Measurements from ENCODE around the gene EIF2S2.
"Not testable (repeated sequence)": the region's sequence is repeated elsewhere in the genome, so short reads cannot be mapped to it uniquely, and the experiment has no call there.

The EIF2S2 gene, protein sequence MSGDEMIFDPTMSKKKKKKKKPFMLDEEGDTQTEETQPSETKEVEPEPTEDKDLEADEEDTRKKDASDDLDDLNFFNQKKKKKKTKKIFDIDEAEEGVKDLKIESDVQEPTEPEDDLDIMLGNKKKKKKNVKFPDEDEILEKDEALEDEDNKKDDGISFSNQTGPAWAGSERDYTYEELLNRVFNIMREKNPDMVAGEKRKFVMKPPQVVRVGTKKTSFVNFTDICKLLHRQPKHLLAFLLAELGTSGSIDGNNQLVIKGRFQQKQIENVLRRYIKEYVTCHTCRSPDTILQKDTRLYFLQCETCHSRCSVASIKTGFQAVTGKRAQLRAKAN

DNA sequence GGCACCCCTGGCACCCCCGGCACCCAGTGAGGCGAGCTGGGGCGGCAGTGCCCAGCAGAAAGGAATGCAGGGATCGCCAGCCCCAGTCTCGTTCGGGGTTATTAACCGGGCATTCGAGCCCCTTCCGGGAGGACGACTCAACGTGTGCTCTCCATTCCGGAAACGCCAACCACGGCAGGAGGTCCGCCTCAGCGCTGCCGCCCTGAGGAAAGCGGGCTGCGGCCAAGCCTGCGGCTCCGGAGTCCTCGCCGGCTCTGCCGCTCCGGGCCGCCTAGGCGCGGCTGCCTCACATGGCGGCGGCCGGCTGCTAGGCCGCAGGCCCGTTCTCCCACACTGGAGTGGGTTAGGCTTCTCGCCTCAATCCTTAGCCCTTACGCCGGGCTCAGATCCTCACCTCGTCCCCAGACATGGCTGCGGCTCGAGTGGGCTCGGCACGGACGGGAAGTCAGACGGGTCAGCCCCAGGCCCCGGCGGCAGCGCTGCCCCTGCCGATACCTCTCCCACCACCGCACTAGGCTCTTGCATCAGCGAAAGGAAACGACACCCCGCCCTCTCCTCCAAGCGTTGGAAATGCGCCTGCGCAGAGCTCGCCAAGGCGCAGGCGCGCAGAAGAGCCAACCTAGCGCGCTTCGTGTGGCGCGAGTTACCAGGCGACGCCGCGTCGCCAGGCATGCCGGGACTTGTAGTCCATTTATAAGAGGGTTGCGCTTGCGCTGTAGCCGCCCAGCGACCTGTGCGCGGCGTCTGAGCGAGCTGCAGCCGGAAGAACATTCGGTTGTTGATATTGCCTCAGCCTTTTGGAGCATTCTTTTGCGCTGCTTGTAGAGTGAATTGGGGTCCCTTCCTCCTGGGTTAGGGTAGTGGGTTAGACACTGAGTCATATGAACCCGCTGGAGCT is at the start of gene EIF2S2:
EIF2S2 (minus strand) TSS at position 542 of the 898 bp plus-strand sequence; CDS start at position 409, 133 bp downstream.
- peak; percentile 88 for DNase-seq

DNA sequence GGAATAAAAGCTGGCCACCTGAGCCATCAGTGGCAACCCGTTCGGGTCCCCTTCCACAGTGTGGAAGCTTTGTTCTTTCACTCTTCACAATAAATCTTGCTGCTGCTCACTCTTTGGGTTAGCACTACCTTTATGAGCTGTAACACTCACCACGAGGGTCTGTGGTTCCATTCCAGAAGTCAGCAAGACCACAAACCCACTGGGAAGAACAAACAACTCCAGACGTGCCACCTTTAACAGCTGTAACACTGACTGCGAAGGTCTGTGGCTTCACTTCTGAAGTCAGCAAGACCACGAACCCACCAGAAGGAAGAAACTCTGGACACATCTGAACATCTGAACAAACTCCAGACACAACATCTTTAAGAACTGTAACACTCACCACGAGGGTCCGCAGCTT is 45.7 kb upstream of the EIF2S2 start:
- DNase-seq = not testable (repeated sequence)

DNA sequence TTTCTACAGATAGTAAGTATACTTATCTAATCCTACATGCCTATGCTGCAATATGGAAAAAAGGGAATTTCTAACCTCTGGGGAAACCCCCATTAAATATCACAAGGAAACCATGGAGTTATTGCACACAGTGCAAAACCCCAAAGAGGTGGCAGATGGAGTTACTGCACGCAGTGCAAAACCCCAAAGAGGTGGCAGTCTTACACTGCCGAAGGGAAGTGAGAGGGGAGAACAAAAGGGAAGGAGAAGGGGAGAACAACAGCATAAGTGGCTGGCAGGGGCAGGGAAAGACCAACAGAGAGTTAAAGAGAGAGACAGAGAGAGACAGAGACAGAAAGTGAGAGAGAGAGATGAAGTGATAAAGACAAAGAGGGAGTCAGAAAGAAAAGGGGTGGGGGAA is 43.8 kb upstream of the EIF2S2 start:
- no peak for DNase-seq

DNA sequence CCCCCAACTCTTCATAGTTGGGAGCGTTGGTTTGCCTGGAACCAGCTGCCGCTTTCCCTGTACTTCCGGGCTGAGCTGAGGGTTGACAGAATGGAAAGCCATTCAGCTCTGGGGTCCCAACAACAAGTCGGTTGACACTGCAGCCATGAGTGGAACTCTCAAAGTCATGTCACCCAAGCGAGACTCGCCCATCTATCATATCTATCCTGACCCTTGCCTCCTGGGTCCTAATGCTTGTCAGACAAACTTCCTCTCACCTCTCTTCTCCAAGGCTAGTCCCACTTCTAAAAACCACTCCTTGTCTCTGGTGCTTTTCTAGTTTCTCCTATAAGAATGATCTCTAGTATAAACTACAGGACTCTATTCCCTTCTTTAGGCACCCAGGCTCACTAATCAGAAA is 41.1 kb upstream of the EIF2S2 start:
- DNase-seq = not testable (repeated sequence)

DNA sequence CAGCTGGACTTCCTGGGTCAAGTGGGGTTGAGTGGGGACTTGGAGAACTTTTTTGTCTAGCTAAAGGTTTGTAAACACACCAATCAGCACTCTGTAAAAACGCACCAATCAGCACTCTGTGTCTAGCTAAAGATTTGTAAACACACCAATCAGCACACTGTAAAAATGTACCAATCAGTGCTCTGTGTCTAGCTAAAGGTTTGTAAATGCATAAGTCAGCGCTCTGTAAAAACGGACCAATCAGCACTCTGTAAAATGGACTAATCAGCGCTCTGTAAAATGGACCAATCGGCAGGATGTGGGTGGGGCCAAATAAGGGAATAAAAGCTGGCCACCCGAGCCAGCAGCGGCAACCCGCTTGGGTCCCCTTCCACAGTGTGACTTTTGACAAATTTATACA is 40.0 kb upstream of the EIF2S2 start:
- not testable (repeated sequence) for DNase-seq

DNA sequence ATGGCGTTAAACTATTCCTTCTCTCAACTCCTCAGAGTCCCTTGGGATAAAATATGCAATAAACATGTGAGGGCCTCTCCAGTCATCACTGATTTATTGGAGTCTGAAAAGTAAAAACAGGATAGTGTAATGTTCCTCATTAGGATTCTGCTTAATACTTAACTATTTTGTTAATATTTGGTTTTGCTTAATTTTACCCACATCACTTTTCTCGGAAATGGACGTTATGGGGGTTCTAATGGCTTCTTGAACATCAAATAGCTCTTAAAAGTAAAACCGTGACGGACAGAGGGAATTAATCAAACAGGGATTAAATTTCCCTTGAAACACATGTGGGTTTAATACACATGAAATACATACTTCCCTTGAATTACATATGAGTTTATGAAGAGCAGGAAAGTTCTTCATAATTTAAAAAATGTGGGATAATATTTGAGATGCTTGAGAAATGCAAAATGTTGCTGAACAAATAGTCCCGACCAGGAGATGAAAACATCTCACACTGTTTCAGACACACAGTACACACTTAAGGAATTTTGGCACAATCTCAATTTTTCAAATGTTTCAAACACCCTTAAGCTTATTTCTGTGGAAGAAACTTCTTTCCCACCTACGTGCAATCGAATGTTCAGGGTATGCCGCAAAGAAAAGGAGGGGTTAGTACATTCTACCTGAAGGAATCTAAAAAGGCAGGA is 38.4 kb upstream of the EIF2S2 start:
- DNase-seq = no peak

DNA sequence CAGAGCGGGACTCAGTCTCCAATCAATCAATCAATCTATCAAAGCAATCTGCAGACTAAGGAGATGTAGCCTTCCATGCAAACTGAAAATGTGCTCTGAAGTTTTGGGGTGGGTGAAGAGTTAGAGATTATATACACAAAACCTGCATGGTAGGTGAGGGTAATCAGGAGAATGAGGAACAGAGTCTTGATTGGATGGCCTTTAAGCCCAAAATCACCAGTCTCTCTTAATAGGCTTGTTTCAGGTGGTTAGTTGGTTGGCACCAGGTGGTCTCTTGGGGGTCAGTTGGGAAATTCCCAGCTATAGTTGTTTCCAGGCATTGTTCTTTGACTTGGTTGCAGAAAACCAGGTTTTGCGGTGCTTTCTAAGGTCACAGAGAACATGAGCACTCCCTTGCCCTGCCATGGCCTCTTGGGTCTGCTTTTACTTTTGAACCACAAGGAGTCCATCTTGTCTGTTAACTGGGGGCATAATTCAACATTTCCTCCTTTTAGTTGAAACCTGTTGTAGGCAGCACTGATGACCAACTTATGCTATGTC is 33.3 kb upstream of the EIF2S2 start:
- no peak for DNase-seq

DNA sequence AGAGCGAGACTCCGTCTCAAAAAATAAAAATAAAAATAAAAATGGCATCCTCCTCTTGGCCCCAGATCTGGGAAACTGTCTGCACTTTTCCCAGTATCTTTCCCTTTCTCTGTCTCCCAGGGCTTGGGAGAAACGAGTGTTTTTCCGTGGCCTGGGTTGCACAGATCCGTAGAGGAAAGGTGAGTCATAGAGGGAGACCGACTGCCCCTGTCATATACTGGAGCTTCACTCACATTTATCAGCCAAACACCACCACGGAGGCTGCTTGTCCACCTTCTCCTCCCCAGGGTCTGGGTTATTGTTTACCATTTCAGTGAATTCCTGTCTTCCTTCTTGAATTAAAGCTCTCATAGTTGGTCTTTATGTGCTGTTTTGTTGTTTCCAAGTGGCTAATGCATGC is 31.9 kb upstream of the EIF2S2 start:
- peak; percentile 18 for DNase-seq

DNA sequence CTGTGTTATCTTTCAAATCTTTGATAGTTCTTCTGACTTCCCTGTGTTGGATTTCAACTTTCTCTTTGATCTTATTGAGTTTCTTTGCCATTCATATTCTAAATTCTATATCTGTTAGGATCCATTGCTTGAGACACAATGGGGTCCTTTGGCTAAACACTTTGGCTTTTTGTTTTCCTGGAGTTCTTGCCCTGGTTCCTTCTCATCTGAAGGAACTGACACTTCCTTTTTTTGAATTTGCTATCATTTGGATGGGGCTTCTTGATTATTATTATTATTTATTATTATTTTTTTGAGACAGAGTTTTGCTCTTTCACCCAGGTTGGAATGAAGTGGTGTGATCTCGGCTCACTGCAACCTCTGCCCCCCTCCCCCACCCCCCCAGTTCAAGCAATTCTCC is 30.1 kb upstream of the EIF2S2 start:
- no peak for DNase-seq

DNA sequence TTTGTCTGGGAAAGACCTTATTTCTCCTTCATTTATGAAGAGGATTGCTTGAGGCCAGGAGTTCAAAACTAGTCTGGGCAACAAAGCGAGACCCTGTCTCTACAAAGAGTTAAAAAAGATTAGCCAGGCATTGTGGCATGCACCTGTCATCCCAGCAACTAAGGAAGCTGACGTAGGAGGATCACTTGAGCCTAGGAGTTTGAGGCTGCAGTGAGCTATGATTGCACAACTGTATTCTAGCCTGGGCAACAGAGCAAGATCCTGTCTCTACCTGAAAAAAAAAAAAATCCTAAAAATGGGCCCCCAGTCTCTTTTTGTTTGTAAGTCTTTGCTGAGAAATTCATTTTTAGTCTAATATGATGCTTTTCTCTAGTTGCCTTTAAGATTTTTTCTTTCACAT is 29.2 kb upstream of the EIF2S2 start:
- no peak for DNase-seq

DNA sequence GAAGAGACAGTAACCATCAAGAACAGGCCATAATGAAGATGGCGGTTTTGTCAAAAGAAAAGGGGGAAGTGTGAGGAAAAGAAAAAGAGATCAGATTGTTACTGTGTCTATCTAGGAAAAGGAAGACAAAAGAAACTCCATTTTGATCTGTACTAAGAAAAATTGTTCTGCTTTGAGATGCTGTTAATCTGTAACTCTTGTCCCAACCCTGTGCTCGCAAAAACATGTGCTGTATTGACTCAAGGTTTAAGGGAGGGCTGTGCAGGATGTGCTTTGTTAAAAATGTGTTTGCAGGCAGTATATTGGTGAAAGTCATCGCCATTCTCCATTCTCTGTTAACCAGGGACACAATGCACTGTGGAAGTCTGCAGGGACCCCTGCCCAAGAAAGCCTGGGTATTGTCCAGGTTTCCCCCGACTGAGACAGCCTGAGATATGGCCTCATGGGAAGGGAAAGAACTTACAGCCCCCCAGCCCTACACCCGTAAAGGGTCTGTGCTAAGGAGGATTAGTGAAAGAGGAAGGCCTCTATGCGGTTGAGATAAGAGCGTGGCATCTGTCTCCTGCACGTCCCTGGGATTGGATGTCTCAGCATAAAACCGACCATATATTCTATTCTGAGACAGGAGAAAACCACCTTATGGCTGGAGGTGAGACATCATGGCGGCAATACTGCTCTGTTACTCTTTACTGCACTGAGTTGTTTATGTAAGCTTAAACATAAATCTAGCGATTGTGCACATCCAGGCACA is 23.7 kb upstream of the EIF2S2 start:
- not testable (repeated sequence) for DNase-seq

DNA sequence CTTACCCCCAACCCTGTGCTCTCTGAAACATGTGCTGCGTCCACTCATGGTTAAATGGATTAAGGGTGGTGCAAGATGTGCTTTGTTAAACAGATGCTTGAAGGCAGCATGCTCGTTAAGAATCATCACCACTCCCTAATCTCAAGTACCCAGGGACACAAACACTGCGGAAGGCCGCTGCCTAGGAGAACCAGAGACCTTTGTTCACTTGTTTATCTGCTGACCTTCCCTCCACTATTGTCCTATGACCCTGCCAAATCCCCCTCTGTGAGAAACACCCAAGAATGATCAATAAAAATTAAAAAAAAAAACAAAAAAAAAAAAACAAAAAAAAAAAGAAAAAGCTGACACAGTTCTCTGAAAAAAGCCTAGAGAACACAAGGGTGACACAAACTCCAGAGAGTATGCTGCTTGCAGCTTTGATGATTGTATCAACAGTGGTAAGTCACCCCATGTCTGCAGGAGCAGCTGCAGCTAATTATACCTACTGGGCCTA is 21.4 kb upstream of the EIF2S2 start:
- DNase-seq = not testable (repeated sequence)

DNA sequence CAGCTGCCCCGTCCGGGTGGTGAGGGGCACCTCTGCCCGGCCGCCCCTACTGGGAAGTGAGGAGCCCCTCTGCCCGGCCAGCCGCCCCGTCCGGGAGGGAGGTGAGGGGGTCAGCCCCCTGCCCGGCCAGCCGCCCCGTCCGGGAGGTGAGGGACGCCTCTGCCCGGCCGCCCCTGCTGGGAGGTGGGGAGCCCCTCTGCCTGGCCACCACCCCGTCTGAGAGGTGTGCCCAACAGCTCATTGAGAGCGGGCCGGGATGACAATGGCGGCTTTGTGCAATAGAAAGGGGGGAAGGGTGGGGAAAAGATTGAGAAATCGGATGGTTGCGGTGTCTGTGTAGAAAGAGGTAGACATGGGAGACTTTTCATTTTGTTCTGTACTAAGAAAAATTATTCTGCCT is 20.9 kb upstream of the EIF2S2 start:
- not testable (repeated sequence) for DNase-seq

DNA sequence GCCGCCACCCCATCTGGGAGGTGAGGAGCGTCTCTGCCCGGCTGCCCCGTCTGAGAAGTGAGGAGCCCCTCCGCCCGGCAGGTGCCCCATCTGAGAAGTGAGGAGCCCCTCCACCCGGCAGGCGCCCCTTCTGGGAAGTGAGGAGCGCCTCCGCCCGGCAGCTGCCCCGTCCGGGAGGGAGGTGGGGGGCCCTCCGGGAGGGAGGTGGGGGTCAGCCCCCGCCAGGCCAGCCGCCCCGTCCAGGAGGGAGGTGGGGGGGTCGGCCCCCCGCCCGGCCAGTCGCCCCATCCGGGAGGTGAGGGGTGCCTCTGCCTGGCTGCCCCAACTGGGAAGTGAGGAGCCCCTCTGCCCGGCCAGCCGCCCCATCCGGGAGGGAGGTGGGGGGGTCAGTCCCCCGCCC is 20.4 kb upstream of the EIF2S2 start:
- not testable (repeated sequence) for DNase-seq

DNA sequence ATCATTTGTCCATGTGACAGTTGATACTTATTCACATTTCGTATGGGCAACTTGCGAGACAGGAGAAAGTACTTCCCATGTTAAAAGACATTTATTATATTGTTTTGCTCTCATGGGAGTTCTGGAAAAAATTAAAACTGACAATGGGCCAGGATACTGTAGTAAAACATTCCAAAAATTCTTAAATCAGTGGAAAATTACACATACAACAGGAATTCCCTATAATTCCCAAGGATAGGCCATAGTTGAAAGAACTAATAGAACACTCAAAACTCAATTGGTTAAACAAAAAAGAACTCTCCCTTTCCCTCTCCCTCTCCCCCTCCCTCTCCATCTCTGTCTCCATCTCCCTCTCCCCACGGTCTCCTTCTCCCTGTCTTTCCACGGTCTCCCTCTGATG is 19.4 kb upstream of the EIF2S2 start:
- DNase-seq = no peak

DNA sequence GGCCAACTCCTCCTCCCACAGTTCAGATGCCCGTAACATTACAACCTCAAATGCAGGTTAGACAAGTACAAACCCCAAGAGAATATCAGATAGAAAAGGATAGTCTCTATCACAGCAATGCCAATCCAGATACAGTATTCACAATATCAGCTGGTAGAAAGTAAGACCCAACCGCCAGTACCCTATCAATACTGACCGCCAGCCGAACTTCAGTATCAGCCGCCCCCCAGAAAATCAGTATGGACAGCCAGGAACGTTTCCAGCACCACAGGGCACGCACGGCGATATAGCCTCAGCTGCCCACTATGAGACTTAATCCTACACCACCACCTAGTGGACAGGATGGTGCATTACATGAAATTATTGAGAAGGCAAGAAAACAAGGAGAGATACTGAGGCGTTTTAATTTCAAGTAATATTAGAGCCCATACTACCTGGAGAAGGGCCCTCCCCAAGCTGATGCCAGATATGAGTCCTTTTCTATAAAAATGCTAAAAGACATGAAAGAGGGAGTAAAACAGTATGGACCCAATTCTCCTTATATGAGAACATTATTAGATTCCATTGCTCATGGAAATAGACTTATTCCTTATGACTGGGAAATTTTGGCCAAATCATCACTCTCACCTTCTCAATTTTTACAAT is 17.6 kb upstream of the EIF2S2 start:
- peak; percentile 53 for DNase-seq

DNA sequence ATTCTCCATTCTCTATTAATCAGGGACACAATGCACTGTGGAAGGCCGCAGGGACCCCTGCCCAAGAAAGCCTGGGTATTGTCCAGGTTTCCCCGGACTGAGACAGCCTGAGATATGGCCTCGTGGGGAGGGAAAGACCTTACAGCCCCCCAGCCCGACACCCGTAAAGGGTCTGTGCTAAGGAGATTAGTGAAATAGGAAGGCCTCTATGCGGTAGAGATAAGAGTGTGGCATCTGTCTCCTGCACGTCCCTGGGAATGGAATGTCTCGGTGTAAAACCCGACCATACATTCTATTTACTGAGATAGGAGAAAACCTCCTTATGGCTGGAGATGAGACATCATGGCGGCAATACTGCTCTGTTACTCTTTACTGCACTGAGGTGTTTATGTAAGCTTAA is 15.7 kb upstream of the EIF2S2 start:
- DNase-seq = no peak

DNA sequence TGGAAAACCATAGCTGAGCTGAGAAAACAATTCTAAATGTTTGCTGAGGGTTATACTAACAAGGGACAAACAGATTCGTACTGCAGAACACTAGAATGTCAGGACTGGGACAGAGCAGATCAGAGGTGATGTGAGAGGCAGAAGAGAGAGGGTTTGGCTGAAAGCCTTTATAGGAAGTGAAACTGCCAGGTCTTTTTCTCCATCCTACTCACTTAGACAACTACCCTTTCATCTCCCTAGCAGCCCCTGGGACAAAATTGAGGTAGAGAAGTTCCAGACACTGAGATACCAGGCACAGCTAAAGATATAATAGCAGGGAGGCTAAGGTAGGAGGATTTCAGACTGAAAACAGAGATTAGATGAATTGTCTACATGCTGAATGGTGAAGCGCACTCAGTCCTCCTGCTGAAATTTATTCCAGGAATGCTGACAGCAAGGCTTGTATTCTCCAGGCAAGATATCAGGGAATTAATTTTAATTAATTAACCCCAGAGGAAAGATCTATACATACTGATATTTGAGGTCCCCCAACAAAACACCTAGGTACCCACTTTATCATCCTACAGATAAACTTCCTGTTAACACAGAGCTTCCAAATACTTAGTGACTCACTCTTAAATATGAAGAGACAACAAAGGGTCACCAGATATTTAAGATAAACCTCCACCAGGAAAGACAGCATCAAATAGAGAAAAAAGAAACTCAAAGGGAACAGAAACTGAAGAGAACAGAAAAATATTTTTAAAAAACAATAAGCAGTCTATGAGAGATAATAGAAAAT is 12.6 kb upstream of the EIF2S2 start:
- no peak for DNase-seq

DNA sequence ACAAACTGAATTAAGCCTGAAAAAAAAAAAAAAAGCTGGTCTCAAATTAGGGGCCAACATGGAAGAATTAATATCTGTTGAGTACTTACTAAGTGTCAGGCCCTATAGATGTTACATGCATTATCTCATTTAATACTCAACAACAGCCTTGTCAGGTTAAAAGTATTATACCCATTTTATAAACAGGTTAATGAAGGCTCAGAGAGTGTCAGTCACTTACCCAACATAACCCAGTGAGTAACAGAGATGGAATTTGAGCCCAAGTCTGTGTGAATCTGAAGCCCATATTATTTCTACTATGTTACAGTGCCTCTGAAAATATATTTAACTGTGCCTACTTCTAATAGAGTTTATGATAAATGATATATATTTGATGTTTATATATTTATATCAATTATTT is 11.3 kb upstream of the EIF2S2 start:
- no peak for DNase-seq

DNA sequence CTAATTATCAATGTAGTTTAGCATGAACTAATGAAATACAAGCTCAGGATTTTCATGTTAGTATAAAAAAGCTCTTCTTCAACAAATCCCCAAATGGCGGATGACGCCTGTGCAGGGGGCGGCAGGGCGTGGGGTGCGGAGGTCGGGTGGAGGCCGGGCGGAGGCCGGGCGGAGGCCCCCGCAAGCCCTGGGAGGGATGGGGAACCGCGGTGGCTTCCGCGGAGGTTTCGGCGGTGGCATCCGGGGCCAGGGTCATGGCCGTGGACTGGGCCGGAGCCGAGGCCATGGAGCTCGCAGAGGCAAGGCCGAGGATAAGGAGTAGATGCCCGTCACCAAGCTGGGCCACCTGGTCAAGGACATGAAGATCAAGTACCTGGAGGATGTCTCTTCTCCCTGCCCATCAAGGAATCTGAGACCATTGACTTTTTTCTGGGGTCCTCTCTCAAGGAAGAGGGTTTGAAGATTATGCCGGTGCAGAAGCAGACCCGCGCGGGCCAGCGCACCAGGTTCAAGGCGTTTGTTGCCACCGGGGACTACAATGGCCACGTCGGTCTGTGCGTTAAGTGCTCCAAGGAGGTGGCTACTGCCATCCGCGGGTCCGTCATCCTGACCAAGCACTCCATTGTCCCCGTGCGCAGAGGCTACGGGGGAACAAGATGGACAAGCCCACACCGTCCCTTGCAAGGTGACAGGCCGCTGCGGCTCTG is 10.4 kb upstream of the EIF2S2 start:
- DNase-seq = no peak

Measured in 8988T (cell line).